ENCODE results near the gene FGF11.

DNA sequence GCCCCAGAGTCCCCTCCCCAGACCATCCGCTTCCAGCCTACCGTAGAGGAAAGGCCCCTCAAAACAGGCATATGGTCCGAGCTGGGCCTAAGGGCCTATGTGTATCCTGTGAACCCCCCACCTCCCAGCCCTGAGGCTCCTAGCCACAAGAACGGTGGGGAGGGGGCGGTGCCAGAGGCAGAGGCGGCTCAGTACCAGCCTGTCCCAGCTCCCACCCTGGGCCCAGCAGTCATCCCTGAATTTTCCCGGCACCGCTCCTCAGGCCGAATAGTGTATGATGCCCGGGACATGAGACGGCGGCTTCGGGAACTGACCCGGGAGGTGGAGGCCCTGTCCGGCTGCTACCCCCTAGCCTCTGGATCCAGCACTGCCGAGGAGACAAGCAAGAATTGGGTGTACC is 18.1 kb upstream of the FGF11 start:
- TF ChIP-seq POLR2A (IDR thresholded peaks at IDR 0.05) (no peak), EP300 (IDR thresholded peaks at IDR 0.05) (no peak), POLR2AphosphoS5 (IDR thresholded peaks at IDR 0.05) (no peak)
- TF ChIP-seq, protein P1, sequence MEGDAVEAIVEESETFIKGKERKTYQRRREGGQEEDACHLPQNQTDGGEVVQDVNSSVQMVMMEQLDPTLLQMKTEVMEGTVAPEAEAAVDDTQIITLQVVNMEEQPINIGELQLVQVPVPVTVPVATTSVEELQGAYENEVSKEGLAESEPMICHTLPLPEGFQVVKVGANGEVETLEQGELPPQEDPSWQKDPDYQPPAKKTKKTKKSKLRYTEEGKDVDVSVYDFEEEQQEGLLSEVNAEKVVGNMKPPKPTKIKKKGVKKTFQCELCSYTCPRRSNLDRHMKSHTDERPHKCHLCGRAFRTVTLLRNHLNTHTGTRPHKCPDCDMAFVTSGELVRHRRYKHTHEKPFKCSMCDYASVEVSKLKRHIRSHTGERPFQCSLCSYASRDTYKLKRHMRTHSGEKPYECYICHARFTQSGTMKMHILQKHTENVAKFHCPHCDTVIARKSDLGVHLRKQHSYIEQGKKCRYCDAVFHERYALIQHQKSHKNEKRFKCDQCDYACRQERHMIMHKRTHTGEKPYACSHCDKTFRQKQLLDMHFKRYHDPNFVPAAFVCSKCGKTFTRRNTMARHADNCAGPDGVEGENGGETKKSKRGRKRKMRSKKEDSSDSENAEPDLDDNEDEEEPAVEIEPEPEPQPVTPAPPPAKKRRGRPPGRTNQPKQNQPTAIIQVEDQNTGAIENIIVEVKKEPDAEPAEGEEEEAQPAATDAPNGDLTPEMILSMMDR (IDR thresholded peaks at IDR 0.05): no peak

Data from upper lobe of left lung (tissue), 4 donors.